HG03159 (cell line): Measurements from ENCODE around the gene CLDN5.

Experiments used
- ATAC-seq: cut with Tn5 transposase; IDR thresholded peaks from one replicate; pipeline ENCODE4 v1.9.1; 2021; ENCODE audit warnings: mild to moderate bottlenecking, moderate library complexity; ENCODE audit not compliant: unreplicated experiment

Gene CLDN5, protein sequence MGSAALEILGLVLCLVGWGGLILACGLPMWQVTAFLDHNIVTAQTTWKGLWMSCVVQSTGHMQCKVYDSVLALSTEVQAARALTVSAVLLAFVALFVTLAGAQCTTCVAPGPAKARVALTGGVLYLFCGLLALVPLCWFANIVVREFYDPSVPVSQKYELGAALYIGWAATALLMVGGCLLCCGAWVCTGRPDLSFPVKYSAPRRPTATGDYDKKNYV

DNA sequence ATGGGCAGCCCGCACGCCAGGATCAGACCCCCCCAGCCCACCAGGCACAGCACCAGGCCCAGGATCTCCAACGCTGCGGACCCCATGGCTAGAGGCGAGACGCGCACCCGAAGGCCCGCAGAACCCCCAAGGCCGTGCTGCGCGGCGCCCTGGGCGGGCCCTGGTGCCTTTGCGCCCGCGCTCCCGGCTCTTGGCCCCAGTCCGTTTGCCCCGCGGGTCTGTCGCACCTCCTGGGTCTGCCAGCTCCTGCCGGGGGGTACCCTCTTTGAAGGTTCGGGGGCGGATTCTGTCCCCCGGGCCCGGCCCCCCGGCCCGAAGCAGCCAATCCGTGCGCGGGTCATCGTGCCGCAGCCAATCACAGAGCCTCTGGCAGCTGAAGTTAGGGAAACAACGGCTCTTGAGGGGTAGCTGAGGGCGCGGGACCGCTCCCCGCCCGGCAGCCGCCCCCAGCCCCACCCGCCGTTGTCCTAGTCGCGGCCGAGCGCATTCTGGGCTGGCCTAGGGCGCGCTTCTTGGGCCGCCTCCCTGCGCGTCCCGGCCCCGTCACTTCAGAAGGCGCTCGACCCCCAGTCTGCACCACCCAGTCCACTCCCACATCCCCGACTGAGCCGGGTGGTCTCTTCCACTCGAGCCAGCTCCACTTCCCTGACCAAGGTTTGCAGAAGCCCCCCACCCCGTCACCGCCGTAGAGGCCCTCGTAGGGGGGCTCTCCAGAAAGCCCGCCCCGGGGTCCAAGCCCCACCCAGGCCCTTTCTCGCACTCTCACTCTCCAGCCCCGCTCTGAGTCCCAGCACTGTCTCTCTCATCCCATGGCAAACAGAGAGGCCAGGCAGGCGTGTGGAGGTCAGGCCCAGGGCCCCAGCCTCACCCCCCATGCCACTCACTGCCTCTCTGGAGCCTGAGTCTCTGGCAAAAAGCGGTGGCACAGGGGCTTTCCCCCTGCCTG, at the start of gene CLDN5:
TSS of gene CLDN5 (minus strand) at position 241 of the 946 bp plus-strand sequence. CDS start at position 86, 155 bp downstream.
- ATAC-seq: no peak

DNA sequence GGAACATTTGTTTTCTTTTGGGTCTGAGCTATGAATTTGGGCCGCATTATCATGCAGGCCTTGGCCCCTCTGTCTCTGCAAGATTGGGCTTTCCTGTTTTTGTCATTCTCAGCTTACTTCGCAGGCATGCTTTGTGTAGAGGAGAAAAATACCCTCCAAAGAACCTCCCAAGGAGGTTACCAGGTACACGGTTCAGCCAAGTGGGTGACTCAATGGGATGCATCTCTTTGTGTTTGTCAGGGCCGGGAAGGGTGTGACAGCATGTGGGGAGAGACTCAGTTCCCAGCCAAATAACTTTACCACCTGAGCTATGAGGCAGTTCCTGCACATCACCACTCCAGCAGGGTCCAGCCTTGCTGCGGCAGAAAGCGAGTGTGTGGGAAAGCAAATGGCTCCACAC, 47.8 kb upstream of the CLDN5 start:
- no peak for ATAC-seq

DNA sequence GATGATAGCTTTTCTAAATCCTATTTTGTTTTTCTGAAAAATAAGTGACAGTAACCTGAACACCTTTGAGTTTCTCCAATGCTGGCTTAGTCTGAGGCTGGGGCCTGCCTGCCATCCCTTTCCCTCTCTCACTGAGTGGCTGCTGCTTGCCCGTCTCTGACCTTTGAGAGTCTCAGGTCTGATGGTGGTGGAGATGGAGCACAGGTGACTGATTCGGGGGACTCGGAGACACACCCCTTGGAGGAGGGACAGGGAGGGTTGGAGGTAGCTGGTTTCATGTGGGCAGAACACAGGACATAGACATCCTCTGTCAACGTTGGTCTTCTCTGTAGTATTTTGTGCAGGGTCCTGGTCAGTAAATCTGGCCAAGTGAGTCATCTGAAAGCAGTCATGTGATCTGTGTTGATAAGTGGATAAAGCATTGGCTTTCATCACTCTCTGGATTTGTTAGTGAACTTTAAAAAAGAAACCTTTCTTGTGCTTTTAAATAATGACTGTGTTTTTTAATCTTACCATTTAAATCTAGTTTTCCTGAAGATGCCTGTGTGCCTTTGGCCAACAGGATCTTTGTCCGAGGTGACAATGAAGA, 47.1 kb upstream of the CLDN5 start:
- no peak for ATAC-seq

DNA sequence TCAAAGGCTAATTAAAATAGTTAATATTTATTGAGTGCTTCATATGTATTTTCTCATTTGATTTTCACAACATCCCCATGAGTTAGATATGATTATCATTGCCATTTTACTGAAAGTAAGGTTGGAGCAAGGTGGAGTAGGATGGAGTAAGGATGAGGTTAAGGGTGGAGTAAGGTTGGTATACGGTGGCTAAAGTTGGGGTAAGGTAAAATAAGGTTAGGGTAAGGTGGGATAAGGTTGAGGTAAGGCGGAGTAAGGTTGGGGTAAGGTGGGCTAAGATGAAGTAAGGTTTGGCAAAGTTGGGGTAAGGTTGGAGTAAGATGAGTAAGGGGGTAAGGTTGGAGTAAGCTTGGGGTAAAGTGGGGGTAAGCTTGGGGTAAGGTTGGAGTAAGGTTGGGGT, 45.8 kb upstream of the CLDN5 start:
- ATAC-seq: no peak

DNA sequence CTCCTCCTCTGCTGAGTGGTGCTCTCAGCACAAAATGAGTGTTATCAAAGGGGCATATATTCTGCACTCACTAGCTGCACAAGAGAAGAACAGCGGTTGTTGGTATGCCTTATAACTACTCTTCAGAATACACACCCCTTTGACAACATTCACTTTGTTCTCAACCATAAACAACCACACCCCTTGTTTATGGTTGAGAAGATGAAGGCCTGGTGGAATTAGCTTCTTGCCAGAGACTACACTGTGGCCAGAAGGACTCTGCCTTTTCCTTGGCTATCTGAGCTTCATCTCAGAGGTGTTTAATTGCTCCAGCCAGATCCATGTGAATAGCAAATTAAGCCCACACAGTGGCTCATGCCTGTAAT, 45.0 kb upstream of the CLDN5 start:
- ATAC-seq: no peak

DNA sequence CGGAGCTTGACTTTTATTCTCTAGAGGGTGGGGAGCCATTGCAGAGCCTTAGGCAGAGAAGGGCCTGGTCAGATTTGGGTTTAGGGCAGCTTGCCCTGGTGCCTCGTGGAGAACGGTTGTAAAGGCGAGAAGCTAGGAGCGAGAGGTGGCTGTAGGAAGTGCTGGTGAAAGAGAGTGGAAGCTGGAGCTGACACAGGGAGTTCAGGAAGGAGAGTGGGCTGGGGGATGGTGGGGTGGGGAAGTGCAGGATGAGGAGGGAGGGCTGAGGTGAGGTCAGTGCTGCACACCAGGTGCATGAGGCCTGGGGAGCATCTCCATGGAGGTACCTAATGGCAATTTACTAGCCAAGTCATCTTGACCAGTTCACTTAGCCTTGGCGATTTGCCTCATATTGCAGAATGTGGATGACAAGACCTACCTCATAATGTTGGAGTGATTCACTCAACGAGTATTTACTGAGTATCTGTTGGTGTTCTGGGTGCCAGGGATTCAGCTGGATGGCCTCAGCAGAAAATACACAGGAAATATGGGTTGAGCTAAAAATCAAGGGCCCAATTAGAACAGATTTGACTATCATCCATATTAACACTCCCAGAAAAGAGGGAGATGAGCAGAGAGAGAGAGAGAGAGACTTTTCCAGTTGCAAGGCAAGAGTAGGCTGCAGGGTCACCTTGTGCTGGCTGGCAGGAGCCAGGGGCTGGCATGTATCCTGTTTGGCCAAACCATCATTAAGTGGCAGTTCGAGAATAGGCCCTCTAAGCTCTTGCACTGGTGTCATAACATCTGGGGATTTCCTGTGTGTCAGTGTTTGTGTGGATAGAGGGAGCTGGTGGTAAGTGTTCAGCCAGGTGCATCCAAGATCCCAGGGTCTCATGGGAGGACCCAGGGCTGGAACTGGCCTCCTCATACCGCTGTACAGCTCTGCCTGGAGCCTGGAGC, 44.4 kb upstream of the CLDN5 start:
- ATAC-seq: no peak

DNA sequence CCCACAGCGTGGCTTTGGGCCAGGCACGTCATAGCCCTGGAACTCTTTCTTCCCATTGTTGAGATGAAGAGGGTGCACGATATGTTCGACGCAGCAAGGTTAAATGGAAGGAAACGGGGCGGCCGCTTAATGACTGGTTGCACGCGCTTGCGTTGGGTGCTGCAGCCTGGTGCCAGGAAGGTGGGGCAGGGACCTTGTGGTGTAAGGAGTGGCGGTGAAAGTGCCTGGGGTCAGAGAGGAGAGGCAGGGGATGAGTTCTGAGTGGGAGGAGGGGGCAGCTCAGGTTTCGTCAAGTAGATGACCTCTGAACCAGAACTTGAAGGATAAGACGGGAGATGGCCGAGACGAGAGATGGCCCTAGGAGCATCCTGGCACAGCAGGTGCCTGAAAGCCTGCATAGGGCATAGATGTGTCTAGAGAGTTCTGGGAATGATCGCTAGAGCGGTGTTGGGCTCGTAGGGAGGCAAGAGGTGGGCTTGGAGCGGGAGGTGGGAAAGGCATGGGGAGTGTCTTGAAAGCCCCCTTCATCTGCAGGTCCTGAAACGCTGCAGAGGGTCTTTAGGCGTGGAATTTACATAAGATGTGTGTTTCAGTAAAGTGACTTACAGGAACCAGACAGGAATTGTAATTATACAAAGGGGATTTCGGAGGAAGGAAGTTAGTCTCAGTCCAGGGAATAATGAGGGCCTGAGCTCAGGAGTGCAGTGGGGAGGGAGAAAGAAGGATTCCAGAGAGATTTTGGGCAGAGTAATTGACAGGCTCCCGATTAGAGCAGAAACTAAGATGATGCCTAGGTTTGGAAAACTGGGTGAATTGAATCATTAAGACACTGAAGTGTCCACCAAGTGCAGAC, 43.2 kb upstream of the CLDN5 start:
- ATAC-seq: no peak

DNA sequence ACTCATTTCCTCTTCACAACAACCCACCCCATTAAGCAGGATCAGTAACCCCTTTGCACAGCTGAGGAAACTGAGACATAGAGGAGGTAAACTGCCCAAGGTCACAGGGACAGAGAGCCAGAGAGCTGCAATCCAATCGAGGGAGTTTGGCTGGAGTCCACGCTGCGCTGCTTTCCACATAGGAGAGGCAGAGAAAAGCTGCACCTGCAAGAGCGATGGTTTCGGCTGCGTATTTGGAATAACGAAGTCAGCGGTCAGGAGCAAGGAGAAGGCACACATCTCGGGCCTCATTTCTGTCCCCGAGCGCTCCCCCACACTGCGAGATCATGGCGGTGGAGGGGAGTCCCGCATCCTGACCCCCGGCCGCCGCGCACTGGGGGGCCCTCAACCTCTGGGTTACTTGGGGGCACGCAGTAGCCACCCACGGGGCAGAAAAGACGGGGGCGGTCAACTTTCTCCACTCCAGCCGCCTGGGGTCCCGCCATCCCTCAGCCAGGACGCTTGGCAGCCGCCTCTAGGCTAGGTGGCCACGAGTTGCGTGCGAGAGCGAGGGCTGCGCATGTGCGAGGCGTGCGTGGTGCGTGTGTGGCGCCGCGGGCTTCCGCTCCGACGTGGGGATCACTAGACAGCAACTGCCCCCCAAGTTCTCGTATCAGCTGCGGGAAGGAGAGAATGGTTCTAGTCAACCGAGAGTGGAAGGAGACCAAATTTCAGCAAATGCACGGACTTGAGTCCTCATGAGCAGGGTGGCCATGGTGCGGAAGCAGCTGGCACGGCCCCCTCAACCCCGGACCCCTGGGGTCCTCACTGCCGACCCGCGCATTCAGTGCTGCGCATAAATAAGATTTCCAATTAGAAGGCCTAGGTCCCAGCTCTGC, 42.3 kb upstream of the CLDN5 start:
- ATAC-seq: no peak

DNA sequence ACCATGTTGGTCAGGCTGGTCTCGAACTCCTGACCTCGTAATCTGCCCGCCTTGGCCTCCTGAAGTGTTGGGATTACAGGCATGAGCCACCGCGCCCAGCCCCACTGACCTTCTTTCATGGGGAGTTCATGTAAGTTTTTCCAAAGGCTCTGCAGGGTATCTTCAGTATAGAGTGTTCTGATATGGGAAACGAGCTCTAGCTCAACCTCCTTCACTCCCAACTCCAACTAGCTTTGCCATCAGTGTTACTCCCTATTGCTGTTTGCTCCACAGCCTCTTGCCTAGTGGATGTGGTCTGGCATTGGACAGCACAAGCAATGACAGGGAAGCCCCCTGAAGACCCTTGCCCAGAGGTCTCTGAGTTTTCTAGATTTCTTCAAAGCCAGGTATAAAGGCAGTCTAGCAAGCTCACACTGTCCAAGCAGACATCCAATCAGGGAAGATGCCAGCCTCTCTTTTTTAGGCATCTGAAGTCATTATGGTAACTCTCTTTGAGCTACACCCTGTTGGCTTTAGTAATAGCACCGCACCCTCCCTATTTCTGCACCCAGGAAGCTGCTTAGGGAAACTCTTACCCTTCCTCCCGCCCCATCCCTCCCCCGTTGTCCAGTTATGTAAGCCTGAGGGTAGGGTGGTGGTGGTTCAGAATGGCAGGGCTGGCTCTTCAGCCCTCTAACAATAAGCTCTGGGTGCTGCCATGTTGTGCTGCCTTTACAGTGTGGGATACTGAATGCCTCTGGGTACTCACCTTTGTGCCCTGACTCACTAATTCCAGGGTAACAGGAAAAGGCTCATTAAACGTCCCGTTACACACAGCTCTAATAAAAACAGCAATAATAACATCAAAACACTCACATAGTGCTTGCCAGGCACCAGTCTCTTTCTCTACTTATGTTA, 41.4 kb upstream of the CLDN5 start:
- ATAC-seq: no peak

DNA sequence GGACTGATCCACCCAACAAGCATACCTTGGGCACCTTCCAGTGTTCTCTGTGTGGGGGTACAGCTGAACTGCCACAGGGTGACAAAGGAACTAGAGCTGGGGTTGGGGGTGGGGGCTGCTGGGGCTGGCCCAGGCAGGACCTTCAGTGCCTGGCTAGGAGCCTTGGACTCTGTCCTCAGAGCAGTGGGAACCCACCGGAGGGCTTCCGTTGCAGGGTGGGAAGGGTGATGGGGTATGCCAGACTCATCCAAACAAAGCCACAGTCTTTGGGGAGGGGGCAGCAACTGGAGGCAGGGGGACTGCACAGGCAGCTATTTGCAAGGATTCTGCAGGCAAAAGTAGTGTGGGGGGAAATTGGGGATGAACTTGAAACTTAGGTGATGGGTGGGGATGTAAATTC, 35.7 kb upstream of the CLDN5 start:
- ATAC-seq: no peak

DNA sequence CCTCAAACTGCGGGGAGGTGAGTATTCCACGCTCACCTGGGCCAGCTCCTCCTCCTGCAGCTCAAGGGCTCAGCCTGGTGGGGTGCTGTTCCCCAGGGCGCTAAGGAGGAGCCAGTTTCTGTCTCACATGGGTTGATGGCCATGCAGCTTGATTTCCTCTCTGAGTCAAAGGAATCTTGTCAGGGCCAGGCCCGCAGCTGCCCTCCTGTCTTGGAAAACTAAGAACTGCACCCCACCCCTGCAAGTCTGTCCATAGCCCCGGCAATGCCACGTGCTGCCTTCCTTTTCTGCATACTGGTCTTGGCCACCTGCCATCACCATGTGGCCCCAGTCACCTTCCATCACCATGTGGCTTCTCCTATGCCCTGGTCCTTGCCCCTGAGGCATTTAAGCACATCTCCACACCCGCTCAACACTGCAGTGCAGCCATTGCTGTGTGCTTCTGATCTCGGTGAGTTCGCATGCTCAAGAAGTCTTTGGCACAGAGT, 35.2 kb upstream of the CLDN5 start:
- no peak for ATAC-seq

DNA sequence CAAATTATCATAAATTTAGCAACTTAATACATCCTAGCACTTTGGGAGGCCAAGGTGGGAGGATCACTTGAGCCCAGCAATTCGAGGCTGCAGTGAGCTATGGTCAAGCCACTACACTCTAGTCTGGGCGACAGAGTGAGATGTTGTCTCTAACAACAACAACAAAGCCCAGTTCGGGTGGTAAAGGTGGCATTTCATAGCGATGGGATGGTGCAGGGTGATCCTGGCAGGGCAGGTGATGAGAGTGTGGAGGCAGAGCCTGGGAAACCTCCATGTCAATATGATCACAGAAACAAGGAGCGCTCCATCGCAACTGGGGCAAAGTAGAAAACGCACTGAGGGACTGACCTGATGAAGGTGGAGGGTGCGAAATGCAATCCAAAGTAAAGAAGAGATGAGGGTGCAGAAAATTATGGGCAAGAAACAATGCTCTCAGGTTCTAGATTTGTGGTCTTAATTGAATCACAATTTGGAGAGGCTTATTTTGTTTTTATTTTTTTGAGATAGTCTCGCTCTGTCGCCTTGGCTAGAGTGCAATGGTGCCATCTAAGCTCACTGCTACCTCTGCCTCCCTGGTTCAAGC, 32.8 kb upstream of the CLDN5 start:
- no peak for ATAC-seq

DNA sequence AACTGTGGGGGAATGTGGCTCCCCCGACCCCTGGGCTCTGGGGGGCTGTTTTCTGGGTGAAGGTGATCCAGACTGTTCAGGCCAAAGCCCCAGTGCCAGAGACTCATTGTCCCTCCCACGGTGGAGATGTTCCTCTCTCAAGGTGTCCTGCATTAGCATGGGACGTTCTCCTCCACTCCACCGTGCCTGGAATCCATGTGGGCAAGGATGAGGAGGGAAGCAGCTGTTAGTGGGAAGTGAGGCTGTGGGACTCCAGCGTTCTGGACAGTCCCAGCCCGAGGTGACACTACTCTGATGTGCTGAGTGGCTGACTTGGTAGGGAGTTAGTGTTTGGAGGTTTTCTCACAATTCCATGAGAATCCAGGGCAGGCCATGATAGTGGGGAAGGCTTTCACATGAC, 31.4 kb upstream of the CLDN5 start:
- ATAC-seq: no peak

DNA sequence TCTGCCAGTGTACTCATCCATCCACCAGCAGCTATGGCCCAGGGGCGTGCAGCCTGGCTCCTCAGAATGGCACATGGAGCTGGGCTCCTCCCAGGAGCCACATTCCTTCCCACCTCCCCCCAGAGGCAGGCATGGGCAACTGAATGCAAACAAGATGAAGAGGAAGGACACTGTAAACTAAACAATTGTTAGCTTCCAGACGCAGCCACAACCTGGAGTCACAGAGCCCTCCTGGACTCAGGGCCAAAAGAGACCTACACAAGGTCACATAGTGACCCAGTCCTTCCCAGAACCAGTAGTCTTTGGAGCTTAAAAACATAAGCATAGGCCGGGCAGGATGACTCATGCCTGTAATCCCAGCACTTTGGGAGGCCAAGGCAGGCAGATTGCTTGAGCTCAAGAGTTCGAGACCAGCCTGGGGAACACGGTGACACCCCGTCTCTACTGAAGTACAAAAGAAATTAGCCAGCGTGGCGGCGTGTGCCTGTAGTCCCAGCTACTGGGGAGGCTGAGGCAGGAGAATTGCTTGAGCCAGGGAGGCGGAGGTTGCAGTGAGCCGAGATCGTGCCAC, 30.7 kb upstream of the CLDN5 start:
- no peak for ATAC-seq

DNA sequence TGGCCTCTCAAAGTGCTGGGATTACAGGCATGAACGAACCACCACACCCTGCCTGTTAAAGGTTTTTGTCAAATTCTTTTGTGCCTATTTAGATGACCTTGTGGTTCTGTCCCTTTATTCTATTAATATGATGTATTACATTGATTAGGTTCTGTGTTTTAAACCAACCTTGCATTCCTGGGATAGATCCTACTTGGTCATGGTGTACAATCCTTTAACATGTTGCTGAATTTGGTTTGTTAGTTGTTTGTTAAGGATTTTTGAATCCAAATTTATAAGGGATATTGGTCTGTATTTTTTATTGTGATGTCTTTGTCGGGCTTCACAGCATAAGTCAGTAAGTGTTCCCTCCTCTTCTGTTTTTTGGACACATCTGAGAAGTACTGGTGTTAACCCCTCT, 29.0 kb upstream of the CLDN5 start:
- no peak for ATAC-seq

DNA sequence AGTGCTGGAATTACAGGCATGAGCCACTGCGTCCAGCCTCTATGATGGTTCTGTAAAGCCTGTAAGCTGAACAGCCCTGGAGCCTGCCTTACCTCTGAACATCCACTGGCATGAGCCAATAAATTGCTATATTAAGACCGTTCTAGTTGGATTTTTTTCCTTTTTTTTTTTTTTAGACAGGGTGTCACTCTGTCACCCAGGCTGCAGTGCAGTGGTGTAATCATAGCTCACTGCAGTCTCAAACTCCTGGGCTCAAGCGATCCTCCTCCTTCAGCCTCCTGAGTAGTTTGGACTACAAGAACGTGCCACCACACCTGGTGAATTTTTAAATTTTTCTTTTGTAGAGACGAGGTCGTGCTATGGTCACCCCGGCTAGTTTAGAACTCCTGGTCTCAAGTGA, 26.2 kb upstream of the CLDN5 start:
- no peak for ATAC-seq

DNA sequence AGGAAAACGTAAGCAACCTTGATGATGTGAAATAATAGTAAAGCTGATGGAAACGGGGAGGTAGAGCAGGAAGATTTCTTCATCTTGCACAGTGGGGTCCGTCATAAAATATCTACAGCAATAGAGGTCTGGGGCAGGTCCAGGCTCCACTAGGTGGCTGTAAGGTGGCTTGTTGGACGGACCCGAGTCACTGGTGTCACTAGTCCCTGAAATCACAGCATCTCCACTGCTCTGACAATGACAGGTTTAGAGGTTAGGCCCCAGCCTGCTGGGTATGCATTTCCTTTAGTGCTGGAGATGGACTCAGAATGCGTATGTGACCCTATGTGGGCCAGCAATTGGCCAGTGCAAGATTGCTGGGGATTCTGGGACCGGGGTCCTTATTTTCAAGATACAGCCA, 25.2 kb upstream of the CLDN5 start:
- ATAC-seq: no peak
